ENCODE measurements around the gene CDK5RAP3.

- TF ChIP-seq POLR2AphosphoS5 (IDR thresholded peaks at IDR 0.05; ENCODE audit: low read depth, low read length) (no peak), TAF1 (IDR thresholded peaks at IDR 0.05; ENCODE audit: low read depth, low read length) (no peak), POLR2A (IDR thresholded peaks at IDR 0.05; ENCODE audit: low read depth, low read length) (no peak), SPI1 (IDR thresholded peaks at IDR 0.05; ENCODE audit: low read depth, low read length) (no peak), PAX5 (IDR thresholded peaks at IDR 0.05; ENCODE audit: insufficient read depth, low read length, severe bottlenecking) (no peak)
Measured at GRCh38 chr17:47967607-47968252, 3.2 kb upstream of the CDK5RAP3 start.

All from GM12891 (cell line).